Adrenal gland (tissue), 12 donors: ENCODE data around the gene CFAP97D2. TPM values are rescaled to one million over a fixed set of nuclear protein-coding genes. Genes with fewer than 3 reads are reported as not detected.

Experiments used
- DNase-seq, 7 donors: peaks; one replicate each; pipeline ENCODE4 v3.0.0-alpha.2; 2019 to 2020
- H3K27ac ChIP-seq, 5 donors: fragments of 200-600 bp; sonication (generic) in 4 of 5; 1 replicate in 3 of 5; 2 replicates in 2 of 5; pipeline versions ENCODE4 v1.5.1 to v1.8.0; 2016 to 2020; ENCODE audit warnings: mild to moderate bottlenecking in 1 of 5
- H3K27me3 ChIP-seq: fragments of 200-600 bp; 2 replicates; pipeline ENCODE4 v1.8.0; 2021
- H3K36me3 ChIP-seq, 2 donors: fragments of 200-600 bp; replicated peaks in 1 of 2; 1 replicate in 1 of 2; 2 replicates in 1 of 2; pipeline versions ENCODE4 v1.5.1 to v1.8.0; 2018 to 2022
- H3K4me1 ChIP-seq, 2 donors: fragments of 200-600 bp; replicated peaks in 1 of 2; 1 replicate in 1 of 2; 2 replicates in 1 of 2; pipeline versions ENCODE4 v1.5.1 to v1.8.0; 2018 to 2021
- H3K4me3 ChIP-seq, 4 donors: fragments of 200-600 bp; sonication (generic) in 3 of 4; one replicate each; pipeline ENCODE4 v1.5.1; 2016 to 2018
- H3K9me3 ChIP-seq, 3 donors: fragments of 200-600 bp; sonication (generic) in 1 of 3; replicated peaks in 1 of 3; 1 replicate in 2 of 3; 2 replicates in 1 of 3; pipeline versions ENCODE4 v1.5.1 to v1.8.0; 2016 to 2021
- CTCF ChIP-seq, 6 experiments: fragments of 450-650 bp in 4 of 6; fragments of 200-600 bp in 2 of 6; sonication (generic) in 1 of 6; IDR thresholded peaks; 1 replicate in 5 of 6; 2 replicates in 1 of 6; pipeline versions ENCODE4 v1.5.1 to v1.8.0; 2016 to 2021; ENCODE audit warnings: antibody characterized with exemption in 6 of 6, mild to moderate bottlenecking in 2 of 6, moderate library complexity in 1 of 6
- POLR2A ChIP-seq, 2 donors: fragments of 450-650 bp; IDR thresholded peaks; one replicate each; pipeline ENCODE4 v1.6.1; 2017; ENCODE audit warnings: antibody characterized with exemption in 2 of 2, mild to moderate bottlenecking in 2 of 2, moderate library complexity in 1 of 2
- WGBS, 4 donors: extraction: QIAGEN DNeasy Blood & Tissue Kit in 2 of 4; methylation state at CpG; one replicate each; pipeline versions ENCODE4 v1.1.5 to v1.1.7; 2013 to 2017; 5-methylcytosine and 5-hydroxymethylcytosine counted together
- intact Hi-C, 2 donors: fragments of 100-400 bp; cut with DNase I; formaldehyde crosslinking; loops; one replicate each; pipeline versions ENCODE4 v1.14.1 to v1.15.0; 2022 to 2023
- polyA plus RNA-seq, 3 donors: library from polyadenylated mRNA; stranded (reverse); fragments of 200-250 nt in 2 of 3; fragments of 350-450 nt in 1 of 3; fragmentation: Illumina TruSeq in 1 of 3; extraction: RNeasy Lipid Tissue Mini Kit (QIAGEN cat#74804) in 1 of 3; gene quantifications; one replicate each; pipeline ENCODE4 v1.2.3, GENCODE V29; 2013 to 2014
- total RNA-seq, 9 donors: library from RNA; depleted of rRNA in 4 of 9; stranded (reverse); fragments of >200 nt in 4 of 9; fragments of 120-200 nt in 1 of 9; fragmentation: NEBNext Ultra II Directional in 1 of 9; extraction: Animal tissue kit (Norgen Biotek cat#: 25700) in 1 of 9; gene quantifications; one replicate each; pipeline versions ENCODE4 v1.1.0 to v1.2.4, GENCODE V29; 2013 to 2023
- donor health status: healthy with polysubstance abuse.
- donor health status: Bipolar disorder and iron deficiency.
- donor health status: DM: yes; HTN: yes; CAD: no.
- donor health status: DM: no; HTN: no; CAD: no.
- donor health status: DM: no; HTN: no; CAD: no.
- donor health status: DM: yes; HTN: yes; CAD: no.

CFAP97D2 gene
- total and polyA plus RNA-seq, 12 donors: not detected

GRCh38 chr13:114231886-114232285 is 52.8 kb downstream of the CFAP97D2 start:
- H3K9me3 ChIP-seq: no peaks in the 10 kb centered on the region
- intact Hi-C loops: no loop called here
- no peak overlapping the region for H3K4me3 ChIP-seq
- 67 to 73% (median 71%) methylated on average over 8 of the region's 8 CpGs for WGBS, 4 donors
- H3K27me3 ChIP-seq: peaks cover 20% of the 10 kb centered on the region
- H3K36me3 ChIP-seq: peaks cover 0 to 3% of the 10 kb centered on the region in 2 donors
- no peak overlapping the region for H3K27ac ChIP-seq
- H3K4me1 ChIP-seq: peaks cover 6 to 17% of the 10 kb centered on the region in 2 donors
- no peak for DNase-seq
- TF ChIP-seq POLR2A (IDR thresholded peaks at IDR 0.05) (no peak), CTCF (IDR thresholded peaks at IDR 0.05) (no peak)

- peaks cover 6 to 17% of the 10 kb centered on the region in 2 donors for H3K4me1 ChIP-seq
- peaks cover 2% of the 10 kb centered on the region for H3K27me3 ChIP-seq
- H3K9me3 ChIP-seq: no peaks in the 10 kb centered on the region
- peak overlapping the region in 4 of 5 donors; percentile 68 to 94 (median 78) for H3K27ac ChIP-seq
- TF ChIP-seq CTCF (IDR thresholded peaks at IDR 0.05): no peak
- no peak for TF ChIP-seq POLR2A (IDR thresholded peaks at IDR 0.05)
- peak overlapping the region in 2 of 4 donors; percentile 55 to 81 for H3K4me3 ChIP-seq
- intact Hi-C loops: no loop called here
- 53 to 61% (median 58%) methylated on average over 4 of the region's 4 CpGs for WGBS, 4 donors
- H3K36me3 ChIP-seq: peaks cover 0 to 26% of the 10 kb centered on the region in 2 donors
- no peak for DNase-seq
Observed at GRCh38 chr13:114234266-114234644, 55.2 kb downstream of the CFAP97D2 start.

- peaks cover 6 to 17% of the 10 kb centered on the region in 2 donors for H3K4me1 ChIP-seq
- H3K9me3 ChIP-seq: no peaks in the 10 kb centered on the region
- peaks cover 0 to 32% of the 10 kb centered on the region in 2 donors for H3K36me3 ChIP-seq
- intact Hi-C loops: no loop called here
- H3K27me3 ChIP-seq: no peaks in the 10 kb centered on the region
- WGBS, 4 donors: 0 to 3% (median 1%) methylated on average over 15 to 76 of the region's 76 CpGs
- peak within 1 kb of the TSS; percentile 22 to 81 (median 64) for H3K4me3 ChIP-seq
- peak in 1 of 2 donors; percentile 70 for TF ChIP-seq POLR2A (IDR thresholded peaks at IDR 0.05)
- TF ChIP-seq CTCF (IDR thresholded peaks at IDR 0.05): peak in 2 of 6 experiments; percentile 26 to 45
- peak; percentile 91 to 96 (median 95) for DNase-seq
- peak within 1 kb of the TSS; percentile 28 to 94 (median 71) for H3K27ac ChIP-seq
Observed at GRCh38 chr13:114234645-114235421, 55.8 kb downstream of the CFAP97D2 start, which contains the start of gene CDC16. Gene CDC16, plus strand, starts transcription at chr13:114234897. Its CDS starts 188 bp downstream, at chr13:114235085.

- WGBS, 4 donors: 13 to 16% (median 15%) methylated on average over 10 of the region's 10 CpGs
- intact Hi-C loops: no loop called here
- H3K36me3 ChIP-seq: peaks cover 0 to 41% of the 10 kb centered on the region in 2 donors
- H3K4me3 ChIP-seq: peak overlapping the region in 2 of 4 donors; percentile 55 to 81
- peaks cover 6 to 17% of the 10 kb centered on the region in 2 donors for H3K4me1 ChIP-seq
- no peaks in the 10 kb centered on the region for H3K27me3 ChIP-seq
- TF ChIP-seq CTCF (IDR thresholded peaks at IDR 0.05) (no peak), POLR2A (IDR thresholded peaks at IDR 0.05) (no peak)
- peak in 3 of 7 donors; percentile 12 to 33 (median 17) for DNase-seq
- peak overlapping the region in 2 of 5 donors; percentile 86 to 94 for H3K27ac ChIP-seq
- H3K9me3 ChIP-seq: no peaks in the 10 kb centered on the region
Observed at GRCh38 chr13:114235697-114236096, 56.6 kb downstream of the CFAP97D2 start.
